ENCODE measurements around the gene PSEN1.

DNA sequence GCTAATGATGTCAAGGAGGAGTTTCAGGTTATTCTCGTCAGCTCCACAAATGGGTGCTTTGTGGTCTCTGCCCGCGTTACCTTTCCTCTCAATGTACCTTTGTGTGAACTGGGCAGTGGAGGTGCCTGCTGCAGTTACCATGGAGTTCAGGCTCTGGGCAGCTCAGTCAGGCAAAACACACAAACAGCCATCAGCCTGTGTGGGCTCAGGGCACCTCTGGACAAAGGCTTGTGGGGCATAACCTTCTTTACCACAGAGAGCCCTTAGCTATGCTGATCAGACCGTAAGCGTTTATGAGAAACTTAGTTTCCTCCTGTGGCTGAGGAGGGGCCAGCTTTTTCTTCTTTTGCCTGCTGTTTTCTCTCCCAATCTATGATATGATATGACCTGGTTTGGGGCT lies 84.3 kb downstream of the PSEN1 start:
- TF ChIP-seq EZH2phosphoT487 (IDR thresholded peaks at IDR 0.05; ENCODE audit: insufficient read depth, low read depth), result no peak
- no peak for TF ChIP-seq EZH2 (IDR thresholded peaks at IDR 0.05; ENCODE audit: insufficient read depth, poor library complexity, severe bottlenecking)

All from GM23248 (cell line).